SW 1271 (cell line): ENCODE results near the gene LSM14A.
"Not testable (repeated sequence)": the region's sequence is repeated elsewhere in the genome, so short reads cannot be mapped to it uniquely, and the experiment has no call there.

Source experiments
- DNase-seq, 2 experiments: peaks; one replicate each; lab custom pipeline; 2025; lab: John Stamatoyannopoulos, UW

LSM14A gene

DNA sequence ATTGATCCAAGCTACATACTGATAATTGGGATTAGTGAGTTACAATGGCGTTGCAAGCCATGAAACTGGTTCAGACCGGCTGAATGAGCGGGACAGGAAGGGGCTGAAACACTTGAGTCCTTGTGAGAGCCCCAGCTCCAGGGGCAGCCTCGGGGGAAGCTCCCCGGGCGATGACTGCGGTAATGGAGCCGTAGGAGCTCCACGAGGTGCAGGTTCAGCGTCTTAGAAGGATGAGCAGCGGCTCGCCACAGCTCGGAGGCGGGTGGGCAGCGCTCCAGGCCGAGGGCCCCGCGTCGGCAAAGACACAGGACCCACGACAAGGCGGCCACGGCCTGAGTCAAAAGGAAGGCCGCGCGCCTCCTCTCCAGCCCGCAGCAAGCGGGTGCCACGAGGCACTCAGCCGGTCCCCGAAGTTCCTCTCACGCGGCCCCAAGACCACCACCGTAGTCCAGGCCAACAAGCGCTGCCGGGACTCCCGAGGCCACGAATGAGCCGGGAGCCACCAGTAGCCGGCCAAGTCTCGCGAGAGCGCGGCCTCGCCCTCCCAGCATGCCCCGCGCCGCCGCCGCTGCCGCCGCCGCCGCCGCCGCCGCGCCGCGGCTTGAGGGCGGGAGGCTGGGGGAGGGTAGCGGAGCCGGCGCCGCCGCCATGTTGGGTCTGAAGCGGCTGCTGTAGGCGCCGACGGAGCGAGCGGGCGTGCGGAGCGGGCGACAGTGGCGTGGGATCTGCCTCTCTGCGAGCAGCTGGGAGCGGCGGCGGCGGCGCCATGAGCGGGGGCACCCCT lies at the start of gene LSM14A:
Gene LSM14A (plus strand): TSS at position 628 of the 784 bp plus-strand sequence. CDS start 139 bp downstream, at position 767.
- peak; percentile 19 to 69 for DNase-seq

DNA sequence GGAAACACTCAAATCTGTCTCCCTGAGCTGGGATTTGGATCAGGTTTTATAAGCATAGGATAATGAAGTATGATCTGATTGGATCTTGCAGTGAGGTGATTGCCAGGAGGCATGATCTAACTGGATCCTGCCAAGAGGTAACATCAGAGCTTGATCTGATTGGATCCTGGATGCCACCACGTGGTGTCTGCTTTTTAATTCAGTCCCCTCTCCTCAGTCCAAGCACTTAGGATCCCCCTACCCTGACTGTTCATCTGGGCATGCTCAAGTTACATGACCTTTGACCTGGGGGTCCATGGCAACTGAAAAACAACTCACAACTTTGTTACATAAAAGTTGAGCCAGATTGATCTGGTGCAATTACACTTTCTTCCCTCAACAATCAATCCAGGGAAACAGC lies 47.5 kb upstream of the LSM14A start:
- no peak for DNase-seq

DNA sequence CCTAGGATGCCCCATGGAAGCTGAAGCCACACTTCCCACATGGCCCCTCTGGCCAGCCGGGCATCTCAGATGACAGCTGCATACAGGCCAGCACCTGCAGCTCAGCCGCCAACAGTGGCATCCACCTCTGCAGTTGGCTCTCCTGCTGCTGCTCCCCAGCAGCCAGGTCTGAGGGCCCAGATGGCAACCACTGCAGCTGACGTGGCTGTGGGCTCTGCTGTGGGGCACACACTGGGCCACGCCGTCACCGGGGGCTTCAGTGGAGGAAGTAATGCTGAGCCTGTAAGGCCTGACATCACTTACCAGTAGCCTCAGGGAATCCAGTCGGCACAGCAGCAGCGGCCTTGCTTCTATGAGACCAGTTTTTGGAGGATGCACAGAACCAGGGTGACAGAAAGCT lies 45.3 kb upstream of the LSM14A start:
- DNase-seq, result no peak

DNA sequence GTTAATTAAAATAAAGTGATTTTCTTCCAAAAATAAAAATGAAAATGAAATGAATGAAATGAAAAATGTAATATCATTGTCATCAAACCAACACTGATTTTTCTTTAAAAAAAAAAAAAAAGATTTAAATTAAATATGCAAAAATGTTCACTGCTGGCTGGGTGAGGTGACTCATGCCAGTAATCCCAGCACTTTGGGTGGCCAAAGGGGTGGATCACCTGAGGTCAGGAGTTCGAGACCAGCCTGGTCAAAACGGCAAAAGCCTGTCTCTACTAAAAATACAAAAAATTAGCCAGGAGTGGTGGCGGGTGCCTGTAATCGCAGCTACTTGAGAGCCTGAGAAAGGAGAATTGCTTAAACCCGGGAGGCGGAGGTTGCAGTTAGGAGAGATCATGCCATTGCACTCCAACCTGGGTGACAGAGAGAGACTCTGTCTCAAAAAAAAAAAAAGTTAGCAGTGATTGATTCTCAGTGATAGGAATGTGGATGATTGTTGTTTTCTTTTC lies 44.6 kb upstream of the LSM14A start:
- DNase-seq, result no peak

DNA sequence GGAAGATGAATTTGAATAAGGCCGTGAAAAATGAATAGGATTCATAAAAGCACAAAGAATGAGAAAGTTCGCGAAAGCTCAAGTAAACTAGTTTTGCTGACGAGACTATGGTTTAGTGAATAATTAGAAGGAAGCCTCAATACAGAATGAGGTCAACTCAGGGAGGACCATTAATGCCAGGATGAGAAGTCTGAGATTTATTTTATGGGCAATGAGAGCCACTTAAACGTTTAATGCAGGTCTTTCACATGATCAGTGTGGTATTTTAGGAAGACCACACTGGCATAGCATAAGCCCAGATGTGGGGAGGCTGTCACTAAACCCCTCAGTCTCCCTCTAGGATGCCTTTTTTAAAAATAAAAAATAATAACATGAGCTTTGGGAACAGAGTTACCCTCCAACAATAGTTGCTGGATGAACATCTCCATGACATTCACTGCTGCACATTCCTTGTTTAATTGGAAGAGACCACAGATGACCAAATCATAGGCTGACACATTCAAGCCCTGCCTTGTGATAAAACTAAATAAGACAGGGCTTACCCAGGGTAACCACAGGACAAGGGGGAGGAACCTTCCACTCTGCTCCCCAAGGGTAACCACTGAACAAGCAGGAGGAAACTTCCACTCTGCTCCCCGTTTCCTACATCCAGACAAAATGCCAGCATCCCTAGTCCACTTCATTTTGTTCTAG lies 43.6 kb upstream of the LSM14A start:
- no peak for DNase-seq

DNA sequence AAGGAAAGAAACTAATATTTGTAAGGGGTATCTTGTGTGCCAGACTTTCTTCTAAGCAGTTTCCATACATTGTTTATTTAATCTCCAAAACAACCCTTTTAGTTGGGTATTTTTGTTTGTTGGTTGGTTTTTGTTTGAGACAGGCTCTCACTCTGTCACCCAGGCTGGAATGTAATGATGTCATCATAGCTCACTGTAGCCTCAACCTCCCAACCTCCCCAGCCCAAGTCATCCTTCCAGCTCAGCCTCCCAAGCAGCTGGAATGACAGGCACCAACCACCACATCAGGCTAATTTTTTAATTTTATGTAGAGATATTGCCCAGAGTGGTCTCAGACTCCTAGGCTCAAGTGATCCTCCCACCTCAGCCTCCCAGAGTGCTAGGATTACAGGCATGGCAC lies 41.2 kb upstream of the LSM14A start:
- no peak for DNase-seq

DNA sequence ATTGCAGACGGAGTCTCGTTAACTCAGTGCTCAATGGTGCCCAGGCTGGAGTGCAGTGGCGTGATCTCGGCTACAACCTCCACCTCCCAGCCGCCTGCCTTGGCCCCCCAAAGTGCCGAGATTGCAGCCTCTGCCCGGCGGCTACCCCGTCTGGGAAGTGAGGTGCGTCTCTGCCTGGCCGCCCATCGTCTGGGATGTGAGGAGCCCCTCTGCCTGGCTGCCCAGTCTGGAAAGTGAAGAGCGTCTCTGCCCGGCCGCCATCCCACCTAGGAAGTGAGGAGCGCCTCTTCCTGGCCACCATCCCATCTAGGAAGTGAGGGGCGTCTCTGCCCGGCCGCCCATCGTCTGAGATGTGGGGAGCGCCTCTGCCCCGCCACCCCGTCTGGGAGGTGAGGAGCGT lies 40.2 kb upstream of the LSM14A start:
- not testable (repeated sequence) for DNase-seq

DNA sequence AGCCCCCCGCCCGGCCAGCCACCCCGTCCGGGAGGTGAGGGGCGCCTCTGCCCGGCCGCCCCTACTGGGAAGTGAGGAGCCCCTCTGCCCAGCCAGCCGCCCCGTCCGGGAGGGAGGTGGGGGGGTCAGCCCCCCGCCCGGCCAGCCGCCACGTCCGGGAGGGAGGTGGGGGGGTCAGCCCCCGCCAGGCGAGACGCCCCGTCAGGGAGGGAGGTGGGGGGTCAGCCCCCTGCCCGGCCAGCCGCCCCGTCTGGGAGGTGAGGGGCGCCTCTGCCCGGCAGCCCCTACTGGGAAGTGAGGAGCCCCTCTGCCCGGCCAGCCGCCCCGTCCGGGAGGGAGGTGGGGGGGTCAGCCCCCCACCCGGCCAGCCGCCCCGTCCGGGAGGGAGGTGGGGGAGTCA lies 39.6 kb upstream of the LSM14A start:
- not testable (repeated sequence) for DNase-seq

DNA sequence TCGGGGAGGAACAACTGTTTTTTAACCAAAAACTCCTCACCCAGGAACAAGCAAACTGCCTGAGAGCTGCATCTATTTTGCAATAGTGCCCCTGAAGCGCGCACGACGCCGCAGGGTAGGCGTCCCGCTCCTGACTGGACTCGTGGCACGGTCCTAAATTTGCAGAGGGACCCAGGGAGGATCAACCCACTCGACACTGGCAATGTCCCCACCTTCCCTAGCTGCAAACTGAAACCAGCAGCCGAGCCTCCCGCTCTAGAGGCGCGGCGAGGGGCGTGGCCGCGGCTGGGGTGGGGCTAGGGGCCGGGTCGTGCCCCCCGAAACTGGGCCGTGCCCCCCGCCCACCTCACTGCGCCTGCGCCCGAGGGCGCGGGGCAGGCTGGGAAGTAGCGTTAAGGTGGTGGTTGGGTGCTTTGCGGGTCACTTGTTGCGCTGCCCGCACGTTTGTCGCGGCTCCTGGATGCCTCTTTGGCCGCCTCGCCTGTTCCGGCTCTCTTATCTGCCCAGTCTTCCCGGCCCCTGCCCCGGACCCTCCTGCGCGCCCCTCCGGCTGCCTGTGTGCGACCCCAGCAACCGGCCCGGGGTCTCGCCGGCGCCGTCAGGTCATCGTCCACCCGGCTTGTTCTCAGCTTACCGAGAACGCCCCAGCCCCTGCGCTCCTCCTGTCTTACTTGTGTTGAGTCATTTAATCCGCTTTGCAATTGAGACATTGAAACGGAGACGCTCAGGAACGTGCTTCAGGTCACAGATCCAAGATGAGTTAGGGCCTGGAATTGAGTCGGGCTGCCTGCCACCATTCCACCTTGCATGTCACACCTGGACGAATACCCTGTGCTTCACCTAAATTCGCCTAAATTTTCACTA lies 37.9 kb upstream of the LSM14A start:
- DNase-seq, result peak; percentile 45 to 77

DNA sequence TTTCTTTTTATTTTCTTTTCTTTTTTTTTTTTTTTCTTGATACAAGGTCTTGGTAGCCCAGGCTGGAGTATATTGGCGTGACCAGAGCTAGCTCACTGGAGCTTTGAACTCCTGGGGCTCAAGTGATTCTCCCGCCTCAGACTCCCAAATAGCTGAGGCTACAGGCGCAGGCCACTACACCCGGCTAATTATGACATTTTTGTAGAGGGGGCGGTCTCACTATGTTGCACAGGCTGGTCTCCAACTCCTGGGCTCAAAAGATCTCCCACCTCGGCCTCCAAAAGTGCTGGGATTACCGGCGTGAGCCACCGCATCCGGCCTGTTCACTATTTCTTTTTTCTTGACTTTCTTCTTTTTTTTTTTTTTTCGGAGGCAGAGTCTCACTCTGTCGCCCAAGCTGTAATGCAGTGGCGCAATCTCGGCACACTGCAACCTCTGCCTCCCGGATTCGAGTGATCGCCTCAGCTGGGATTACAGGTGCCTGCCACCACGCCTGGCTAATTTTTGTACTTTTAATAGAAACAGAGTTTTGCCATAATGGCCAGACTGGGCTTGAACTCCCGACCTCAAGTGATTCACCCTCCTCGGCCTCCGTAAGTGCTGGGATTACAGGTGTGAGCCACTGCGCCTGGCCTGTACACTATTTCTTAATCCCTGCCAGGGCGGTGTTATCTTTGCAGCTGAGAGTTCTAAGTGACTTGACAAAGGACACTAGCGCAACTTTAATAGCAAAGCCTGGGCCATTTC lies 37.1 kb upstream of the LSM14A start:
- no peak for DNase-seq

DNA sequence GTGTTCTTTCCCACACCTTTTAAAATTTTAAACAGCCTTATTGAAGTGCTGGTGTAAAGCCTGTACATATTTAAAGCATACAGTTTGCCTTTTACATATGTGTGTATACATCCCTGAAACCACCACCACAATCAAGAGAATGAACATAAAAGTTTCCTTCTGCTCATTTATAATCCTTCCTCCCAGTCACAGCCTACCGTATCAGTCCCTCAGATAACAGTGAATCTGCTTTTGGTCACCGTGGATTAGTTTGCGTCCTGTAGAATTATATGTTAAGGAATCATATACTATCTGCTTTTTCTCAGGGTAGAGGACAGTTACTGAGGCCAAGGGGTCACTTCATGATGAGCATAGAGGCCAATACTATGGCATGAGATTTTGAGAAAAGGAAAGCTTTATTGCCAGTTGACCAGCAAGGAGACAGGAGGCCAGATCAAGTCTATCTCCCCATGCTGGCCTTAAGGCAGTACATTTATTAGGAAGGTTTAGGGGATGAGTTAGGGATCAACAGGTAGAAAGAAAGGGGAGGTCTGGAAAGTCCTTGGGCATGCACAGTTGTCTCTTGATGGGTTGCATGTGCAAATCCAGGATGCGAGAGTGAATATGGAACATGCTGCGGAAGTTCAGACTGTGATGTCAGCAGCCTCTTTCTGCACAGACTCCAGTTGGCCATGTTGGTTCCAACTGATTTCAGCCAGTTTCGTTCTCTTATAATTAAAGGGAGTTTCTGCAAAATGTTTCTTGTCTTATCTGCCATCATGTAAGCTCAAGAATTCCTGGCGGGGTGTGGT lies 36.3 kb upstream of the LSM14A start:
- no peak for DNase-seq

DNA sequence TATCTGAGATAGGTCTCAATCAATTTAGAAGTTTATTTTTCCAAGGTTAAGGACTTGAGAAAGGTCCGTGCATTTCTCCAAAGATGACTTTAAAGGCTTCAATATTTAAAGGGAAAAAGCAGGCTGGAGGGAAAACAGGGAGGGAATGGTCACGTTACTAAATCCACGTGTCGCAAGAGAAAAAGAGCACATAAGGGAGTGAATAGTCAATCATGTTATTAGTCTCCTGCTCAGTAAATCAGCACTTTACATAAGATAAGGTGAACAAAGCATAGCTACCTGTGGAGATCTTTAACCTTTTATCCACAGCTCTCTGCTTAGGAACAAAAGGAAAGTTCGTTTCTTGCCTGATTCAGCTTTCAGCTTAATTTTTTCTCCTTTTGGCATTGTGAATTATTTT lies 31.3 kb upstream of the LSM14A start:
- DNase-seq, result no peak

DNA sequence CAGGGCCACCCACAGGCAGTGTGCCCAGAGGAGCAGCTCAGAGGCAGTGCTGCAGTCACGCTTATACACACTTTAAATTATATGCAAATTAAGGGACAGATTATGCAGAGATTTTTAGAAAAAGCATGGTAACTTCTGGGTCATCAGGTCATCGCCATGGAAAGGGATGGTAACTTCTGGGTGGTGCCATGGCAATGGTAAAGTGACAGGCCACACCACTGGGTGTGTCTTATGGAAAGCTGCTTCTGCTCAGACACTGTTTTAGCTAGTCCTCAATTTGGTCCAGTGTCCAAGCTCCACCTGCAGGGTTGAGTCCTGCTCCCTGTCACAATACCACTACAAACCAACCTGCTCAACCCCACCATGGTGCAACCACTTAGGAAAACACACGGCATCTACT lies 29.9 kb upstream of the LSM14A start:
- DNase-seq, result no peak

DNA sequence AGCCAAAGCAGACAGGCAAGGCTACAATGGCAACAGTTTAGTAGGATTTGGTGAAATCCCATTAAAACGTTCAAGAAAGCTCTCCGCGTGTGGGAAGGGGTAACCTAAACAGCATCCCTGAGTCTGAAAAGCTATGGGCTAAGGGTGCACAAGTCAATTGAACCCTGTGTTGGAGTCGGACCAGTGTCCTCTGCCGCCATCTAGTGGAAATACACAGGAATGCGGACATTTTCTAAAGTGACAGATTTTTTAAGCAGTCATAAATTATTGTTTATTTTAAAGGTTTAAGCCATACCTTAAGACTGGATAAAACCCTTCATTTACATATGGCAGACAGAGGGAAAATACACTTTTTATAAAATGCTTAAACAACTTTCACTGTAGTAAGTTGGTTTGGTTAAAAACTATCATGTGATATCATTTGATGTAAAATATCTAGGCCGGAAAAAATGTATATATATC lies 26.5 kb upstream of the LSM14A start:
- peak in 1 of 2 experiments; percentile 8 for DNase-seq

DNA sequence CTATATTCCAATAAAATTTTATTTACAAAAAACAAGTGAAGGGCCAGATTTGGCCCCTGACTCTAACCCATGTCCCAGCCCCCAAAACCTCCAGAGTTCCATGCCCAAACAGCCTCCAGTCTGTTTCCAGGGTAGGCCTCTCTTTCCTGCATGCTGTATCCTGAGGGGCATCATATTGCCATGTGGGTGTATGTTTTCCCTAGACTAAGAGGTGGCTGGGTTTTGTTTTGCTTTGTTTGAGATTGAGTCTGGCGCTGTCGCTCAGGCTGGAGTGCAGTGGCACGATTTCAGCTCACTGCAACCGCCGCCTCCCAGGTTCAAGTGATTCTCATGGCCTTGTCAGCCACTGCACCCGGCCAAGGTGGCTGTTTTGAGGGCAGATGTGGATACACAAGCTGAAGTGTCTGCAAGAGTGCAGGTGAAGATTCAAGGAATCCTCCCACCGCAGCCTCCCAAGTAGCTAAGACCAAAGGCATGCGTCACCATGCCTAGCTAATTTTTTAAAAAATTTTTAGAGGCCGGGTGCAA lies 23.6 kb upstream of the LSM14A start:
- DNase-seq, result no peak

DNA sequence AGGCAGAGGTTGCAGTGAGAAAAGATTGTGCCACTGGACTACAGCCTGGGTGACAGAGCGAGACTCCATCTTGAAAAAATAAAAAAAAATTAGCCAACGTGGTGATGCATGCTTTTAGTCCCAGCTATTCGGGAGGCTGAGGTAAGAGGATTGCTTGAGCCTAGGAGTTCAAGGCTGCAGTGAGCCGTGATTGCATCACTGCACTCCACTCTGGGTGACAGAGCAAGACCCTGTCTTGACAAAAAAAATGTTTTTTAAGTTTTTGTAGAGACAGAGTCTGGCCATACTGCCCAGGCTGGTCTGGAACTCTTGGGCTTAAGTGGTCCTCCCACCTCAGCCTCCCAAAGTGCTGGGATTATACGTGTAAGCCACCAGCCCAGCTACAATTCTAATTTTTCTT lies 22.4 kb upstream of the LSM14A start:
- DNase-seq, result no peak

DNA sequence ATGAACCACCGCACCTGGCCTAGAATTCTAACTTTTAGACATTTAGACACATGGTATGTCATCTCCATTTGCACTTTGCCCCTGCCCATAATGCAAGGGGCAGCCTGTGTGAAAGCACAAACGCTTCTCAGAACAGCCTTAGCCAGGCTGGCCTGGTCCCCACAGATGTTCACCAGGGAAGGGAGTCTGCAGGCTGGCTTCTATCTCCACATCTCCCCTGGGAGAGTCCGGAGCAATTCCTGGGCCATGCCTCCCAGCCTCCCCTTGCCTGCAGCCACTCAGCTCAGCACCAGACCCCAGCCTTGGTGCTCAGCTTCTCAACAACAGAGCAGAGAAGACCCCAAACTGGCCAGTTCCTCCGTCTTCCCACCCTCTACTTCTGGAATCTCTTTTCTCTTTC lies 21.7 kb upstream of the LSM14A start:
- DNase-seq, result no peak

DNA sequence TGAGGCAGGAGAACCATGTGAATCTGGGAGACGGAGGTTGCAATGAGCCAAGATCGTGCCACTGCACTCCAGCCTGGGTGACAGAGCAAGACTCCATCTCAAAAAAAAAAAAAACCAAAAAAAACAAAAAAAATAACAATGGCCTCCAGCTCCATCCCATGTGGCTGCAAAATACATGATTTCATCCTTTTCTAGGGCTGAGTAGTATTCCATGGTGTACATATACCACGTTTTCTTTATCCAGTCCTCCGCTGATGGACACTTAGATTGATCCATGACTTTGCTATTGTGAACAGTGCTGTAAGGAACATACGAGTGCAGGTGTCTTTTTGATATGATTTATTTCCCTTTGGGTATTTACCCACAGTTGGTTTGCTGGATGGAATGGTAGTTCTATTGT lies 20.9 kb upstream of the LSM14A start:
- no peak for DNase-seq

DNA sequence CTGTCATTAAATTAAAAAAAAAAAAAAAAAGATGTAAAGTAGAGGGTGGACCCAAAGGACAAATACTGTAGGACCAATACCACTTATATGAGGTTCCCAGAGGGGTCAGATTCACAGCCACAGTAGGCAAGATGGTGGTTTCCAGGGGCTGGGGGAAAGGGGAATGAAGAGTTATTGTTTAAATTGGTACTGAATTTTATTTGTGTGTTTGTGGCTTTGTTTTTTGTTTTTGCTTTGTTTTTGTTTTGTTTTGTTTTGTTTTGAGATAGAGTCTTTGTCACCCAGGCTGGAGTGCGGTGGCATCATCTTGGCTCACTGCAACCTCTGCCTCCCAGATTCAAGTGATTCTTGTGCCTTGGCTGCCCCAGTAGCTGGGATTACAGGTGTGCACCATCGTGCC lies 17.9 kb upstream of the LSM14A start:
- DNase-seq, result no peak

DNA sequence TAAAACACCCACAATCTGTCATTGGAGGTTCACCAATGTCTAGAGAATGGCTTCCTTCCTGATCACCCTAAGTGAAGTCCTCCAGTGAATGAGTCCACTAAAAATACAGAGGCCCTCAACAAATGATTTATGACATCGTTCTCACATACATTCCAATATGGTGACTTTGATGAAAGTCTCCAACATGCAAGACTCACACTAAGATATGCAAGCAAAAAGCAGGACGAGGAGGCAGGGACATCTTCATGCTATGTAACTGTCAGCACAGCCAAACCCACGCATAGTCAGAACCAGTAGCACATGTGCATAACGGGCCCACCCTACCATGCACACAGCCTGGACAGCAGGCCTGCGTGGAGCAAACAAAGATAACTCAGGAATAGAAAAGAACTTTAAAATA lies 16.6 kb upstream of the LSM14A start:
- DNase-seq, result no peak

DNA sequence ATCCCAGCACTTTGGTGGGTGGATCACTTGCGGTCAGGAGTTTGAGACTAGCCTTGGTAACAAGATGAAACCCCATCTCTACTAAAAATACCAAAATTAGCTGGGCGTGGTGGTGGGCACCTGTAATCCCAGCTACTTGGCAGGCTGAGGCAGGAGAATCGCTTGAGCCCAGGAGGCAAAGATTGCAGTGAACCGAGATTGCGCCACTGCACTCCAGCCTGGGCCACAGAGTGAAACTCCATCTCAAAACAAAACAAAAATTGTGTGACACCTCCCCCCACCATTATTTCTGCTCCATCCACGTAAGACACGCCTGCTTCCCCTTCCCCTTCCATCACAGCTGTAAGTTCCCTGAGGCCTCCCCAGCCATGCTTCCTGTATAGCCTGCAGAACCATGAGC lies 13.3 kb upstream of the LSM14A start:
- DNase-seq, result not testable (repeated sequence)
